Left forelimb (tissue), 1 donor: ENCODE results near the gene BTBD9.
"Not testable (repeated sequence)": the region's sequence is repeated elsewhere in the genome, so short reads cannot be mapped to it uniquely, and the experiment has no call there.

ENCODE experiments used
- DNase-seq: peaks from one replicate; pipeline ENCODE4 v3.0.0-alpha.2; 2018; ENCODE audit warnings: low spot score

BTBD9 gene

DNA sequence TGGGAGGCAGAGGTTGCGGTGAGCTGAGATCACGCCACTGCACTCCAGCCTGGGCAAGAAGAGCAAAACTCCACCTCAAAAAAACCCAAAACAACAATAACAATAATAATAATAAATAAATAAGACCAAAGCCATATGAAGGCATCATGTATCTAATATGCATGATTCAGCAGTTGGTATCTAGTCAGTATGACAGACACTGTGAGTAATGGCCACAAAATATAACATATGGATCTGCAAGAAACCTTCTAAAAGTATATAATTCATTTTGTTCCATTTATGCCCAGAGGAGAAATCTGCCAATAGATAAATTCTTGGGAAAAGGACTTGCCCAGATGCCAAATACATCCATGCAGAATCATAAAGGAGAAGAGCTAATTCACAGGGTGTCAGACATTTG, 252.3 kb downstream of the BTBD9 start:
- DNase-seq = no peak

DNA sequence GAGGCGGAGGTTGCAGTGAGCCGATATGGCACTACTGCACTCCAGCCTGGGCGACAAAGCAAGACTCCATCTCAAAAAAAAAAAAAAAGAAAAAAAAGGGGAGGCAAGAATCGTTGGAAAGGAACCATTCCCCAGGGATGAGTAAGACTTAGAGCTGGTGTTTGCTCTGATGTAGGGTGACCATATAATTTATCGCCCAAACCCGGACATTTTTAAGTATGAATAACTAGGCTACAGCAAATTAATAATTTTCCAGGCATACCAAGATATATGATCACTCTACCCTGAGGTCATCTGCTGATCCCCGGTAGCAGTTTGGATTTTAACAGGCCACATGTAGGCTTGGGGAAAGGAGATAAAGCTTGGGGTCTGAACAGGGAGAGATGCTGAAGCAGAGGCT, 260.9 kb downstream of the BTBD9 start:
- no peak for DNase-seq

DNA sequence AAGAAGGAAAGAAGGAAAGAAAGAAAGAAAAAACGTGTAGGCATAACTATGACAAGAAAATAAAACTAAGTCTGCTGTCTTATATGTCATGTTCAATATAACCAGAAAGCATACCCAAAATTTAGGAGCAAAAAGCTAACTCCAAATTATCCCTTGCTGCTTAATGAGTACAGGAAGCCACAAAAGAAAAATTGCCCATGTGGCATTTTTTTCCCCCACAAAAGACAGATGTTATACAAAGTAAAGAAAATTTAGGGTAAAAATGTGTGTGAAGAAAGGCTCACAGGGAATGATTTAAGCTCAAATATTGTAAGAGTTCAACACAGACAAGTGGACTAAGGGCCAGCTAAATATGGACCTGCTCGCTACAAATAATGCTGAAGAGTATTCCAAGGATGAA, 263.8 kb downstream of the BTBD9 start:
- DNase-seq = no peak

DNA sequence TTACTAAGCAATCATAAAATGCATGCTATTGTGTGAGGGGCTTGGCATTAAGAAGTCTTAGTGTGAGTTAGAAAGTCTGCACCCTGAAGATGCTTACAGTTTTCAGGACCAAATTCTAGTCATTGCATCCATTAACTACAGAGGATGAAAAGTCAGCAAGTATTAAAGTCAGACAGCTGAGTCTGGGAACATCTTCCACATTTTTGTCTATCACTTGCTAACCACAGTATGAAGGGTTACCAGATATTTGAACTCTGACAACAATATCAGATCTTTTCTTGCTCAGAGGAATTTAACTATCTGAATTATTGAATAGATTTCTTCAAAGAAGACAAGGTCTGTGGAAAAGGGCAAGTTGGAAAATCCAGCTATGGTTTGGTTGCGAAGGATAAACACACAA, 264.4 kb downstream of the BTBD9 start:
- DNase-seq = no peak

DNA sequence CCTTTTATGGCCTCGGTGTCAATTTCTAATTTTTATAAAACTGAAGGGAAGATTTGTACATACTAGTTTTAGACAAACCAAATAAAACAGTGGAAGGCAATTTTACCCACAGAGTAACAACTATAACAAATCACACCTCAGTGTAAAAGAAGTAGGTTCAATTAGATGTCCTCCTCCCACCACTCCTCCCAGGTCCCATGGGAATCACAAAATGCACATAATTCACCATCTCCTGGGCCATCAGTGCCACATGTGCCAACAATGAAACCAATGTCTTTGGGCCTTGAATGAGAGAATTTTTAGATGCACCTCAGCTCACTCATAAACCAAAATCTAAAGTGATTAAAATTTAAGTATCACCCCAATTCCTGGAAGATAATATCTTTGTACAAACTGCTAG, 267.8 kb downstream of the BTBD9 start:
- no peak for DNase-seq

DNA sequence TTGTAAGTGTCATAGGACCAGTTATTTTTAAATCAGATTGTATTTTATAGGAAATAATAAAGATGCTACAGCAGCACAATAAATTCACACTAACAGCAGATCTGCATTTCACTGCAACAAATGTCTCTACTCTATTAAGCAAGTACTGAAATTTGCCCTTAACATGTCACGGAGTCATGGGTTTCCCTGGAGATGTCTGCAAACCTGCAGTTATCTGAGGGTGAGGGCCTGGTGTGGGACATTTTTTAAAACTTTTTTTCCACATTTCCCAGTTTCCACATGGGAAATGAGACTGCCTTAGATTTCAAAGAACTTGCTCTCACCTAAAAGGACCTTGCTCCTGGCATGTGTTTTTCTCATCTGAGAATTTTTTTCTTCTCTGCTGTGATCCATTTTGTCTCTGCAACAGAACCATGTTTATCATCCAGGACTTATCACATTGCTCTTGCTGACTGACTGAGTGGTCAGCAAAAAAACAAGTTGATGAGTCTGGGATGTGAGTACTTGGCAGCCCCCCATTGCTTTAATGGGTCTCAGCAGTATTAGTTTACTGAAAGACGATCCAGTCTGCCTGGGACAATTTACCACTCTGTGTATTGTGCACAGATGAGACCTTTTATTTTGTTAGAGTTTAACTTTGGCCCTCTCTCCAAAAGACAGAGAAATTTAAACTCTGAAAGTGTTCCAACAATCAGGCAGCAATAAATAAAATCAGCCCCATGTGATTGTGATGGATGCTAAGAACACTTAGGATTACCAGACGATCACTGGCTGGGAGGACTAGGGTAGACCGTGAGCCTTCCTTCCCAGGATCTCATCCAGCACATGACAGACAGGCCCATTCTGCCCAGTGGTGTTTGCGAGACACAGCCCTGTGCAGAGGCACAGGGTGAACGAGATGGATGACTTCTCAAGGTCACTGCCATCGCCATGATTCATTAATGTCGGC, 268.8 kb downstream of the BTBD9 start:
- no peak for DNase-seq

DNA sequence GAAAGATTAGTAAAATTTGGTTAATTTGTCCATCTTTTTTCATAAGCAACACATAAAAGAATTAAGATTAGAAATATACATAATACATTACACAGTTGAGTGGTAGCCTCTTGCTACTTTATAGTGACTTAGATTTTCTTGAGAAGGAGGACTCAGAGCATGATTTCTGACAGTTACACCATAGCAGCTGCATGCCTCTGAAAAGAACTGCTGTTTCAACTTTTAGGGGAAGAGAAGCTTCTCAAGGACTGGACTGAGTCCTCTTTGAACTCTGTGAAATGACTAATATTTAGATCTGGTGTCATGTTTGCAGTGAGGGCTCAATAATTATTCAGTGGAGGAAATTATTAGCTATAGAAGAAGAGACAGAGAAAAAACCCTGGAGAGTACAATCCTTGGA, 272.5 kb downstream of the BTBD9 start:
- DNase-seq = no peak

DNA sequence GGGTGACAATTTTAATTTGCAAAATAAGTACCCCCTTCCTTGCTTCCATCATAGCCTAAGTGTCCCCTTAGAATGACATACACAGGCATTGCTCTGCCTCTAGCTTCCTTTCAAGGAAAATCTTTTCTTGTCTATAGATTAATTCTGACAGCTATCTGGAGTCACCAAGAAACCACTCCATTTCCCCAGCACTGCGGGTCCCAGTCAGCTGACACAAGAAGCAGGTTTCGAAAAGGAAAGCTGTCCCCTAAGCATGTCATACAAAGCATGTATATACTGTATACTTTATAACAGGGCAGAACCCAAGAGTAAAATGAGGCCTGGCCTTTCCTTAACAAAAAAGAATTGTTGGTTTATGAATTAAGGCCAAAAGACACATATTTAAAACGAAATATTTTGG, 273.5 kb downstream of the BTBD9 start:
- no peak for DNase-seq

DNA sequence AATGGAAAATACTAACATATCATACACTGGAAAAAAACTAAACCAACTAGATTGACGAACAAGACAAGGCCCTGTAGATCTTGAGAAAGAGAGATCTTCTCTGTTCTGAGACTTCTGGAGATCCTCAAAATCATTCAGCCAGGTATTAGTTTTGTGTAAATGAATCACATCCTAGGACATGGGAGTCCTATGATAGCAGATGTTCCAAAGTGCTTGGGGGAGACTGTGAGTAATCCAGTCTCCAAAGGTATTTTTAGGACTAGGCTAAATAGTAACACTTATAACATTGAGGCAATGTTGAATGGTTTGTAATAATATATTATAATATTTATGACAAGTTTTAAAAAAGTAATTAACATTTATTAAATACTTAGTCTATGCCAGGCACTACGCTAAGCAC, 275.0 kb downstream of the BTBD9 start:
- no peak for DNase-seq

DNA sequence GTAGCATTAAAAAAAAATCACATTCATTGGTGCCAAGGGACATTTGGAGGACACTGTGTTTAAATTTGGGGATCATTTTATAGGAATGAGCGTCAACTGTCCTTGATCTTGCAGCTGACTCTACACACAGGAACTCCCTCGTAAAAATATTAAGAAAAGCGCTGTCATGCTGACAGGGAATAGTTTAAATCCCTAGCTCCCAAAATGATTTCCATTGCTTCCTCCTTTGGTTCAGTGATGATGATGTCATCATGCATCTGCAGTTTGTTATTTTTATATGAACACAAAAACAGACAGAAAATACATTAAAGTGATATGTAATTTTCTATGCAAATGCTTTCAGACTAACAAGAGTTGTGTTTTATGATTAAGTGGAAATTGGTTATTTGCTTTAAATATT, 275.6 kb downstream of the BTBD9 start:
- no peak for DNase-seq

DNA sequence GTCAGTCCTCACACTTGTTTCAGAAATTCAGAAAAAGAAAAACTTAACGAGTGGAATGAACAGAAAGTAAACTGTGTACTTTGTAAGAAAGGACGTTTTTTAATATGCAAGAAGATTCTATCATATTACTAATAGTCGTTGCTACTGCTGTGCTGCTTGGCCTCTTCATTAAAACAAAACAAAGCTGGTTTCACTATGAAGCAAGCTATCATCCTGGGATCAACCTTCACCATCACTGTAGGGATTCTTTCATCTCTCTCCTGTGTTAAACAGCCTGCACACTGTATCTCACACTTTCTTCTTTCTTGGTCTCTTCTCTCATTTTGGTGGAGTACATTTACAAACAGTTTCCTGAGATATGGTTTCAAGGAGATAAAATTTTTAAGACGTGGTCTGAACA, 284.2 kb downstream of the BTBD9 start:
- DNase-seq = no peak

DNA sequence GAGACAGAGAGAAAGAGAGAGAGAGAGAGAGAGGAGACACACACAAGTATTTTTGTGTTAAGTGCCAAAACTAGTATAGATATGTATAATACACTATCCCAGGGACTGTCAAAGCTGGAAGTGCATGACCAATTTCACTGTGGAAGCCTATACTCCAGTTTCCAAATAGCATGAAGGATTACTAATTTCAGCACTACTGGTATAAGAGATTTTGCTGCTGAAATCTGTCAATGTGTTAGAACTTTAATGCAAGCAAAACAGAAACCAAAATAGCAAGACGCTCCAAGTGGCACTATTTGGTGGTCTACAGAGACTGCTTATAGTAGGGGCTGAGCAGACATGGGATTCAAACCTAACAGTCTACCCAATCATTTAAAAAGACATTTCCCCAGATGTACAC, 284.8 kb downstream of the BTBD9 start:
- no peak for DNase-seq

DNA sequence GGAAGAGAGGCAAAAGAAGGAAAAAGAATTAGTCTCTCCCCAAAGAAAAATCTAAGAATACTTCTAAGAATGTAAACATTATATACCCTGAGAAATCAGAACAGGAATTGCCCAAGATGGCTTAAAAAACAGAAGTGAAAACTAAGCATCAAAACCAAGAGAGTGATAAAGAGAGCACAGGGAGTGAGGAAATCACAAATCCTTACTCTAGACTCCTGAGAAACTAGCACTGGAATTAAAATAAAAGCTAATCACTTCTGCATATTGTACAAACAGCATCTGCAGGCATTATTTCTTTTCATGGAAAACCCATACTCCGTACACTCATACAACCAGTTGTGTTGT, 285.7 kb downstream of the BTBD9 start:
- DNase-seq = no peak

DNA sequence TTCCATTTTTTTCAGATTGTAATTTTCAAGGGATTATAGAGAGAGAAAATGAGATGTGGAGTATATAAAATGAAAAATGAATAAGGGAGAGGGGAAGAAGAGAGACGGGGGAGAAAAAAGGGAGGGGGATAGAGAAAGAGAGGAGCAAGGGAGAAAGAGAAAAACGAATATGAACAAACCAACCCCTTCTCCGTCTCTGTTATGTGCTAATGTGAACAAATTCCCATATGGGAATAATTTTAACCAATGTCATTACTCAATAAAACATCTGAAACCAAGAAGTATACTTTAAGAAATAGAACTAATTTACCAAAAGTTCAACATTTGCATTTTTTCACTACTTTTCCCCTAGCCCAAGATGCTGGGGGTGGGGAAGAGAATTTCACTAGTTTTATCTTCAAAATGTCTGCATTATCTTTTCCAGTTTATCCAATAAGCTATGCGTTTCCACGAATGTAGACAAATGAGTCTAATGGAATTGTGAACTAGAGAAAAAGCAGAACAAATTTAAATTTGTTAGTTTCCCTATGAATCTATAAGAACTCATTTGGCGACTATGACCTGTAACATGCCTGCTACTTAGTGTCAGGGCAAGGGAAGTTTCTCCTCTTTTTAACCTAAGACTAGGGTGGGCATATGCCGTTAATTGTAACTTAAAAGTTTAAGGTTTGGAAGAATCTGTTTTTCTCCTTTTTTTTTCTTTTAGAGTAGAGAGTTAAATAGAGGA, 286.3 kb downstream of the BTBD9 start:
- no peak for DNase-seq

DNA sequence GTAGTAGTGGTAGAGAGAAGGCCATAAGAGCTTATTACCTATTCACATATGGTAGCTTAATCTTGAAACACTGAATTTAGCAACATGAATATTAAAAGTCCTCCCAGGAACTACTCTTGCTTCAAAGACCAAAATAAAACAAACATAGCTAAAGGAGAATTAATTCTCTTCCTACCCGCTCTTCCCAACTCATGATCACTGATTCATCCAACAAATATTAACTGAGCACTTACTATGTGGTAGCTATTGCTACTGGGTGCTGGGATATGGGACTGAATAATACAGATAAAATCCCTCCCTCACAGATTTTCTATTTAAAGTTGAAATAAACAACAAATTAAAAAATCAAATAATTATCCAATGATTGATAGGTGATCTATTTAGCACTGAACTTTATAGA, 287.1 kb downstream of the BTBD9 start:
- DNase-seq = no peak

DNA sequence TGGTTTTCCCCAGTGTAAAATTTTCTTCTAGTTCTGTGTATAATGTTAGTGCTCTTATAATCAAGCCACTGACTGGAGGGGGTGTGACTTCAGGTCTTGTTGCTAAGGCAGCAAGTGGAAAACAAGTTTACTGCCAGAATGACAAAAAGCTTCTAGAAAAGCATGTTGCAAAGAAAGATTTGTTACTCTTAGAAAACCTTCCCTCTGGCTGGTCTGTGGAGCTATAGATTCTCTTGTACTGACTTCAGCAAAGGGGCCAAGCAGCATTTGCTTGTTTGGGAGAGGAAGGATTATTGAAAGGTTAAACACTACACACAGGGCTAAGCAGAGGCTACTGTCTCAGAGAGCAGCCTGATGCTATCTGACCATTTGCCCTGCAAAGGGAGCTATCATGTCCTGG, 288.8 kb downstream of the BTBD9 start:
- no peak for DNase-seq

DNA sequence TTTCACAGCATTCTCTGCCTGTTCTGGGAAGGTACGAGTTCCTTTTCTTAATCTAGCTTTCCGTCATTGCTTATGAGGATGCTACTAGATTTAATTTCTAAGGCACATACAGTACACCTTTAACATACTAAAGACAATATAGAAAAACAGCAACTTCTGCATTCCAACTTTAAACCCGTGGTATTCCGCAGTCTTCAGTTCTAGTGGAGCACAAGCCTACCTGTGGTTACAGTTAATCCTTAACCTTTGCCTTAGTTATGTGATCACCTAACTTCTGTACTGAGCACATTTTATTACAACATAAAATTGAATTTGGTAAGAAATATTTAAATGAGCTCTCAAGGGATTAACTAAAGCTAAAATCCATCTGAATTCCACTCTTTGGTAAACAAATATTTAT, 289.5 kb downstream of the BTBD9 start:
- no peak for DNase-seq

DNA sequence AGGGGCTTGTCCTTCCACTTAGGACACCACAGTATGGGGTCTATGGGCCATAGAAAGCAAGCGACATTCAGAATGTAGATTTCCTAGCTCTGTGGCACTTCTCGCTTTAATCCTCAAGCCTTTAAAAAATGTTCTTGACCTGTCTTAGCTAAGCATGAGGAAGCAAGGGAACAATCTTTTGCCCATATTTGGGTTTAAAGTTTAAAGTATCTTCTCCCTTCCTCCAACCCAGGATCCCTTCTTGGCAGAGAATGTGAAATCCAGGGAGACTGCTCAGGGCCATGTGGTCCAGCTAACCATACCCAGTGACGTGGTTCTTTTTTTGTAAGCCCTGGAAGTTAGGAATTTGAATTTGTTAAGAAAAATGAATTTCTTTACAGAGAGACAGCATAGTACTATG, 289.9 kb downstream of the BTBD9 start:
- no peak for DNase-seq

DNA sequence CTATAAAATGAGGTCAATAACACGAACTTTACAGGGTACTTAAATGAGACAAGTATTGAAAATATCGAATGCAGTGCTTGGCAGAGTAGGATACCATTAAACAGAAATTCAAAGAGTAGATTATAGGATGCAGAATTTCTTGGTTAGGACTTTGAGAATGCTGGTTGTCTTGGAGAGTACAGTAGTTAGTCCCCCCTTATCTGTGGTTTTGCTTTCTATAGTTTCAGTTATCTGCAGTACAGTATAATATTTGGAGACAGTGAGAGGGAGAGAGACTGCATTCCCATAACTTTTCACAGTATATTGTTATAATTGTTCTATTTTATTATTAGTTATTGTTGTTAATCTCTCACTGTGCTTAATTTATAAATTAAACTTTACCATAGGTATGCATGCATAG, 290.5 kb downstream of the BTBD9 start:
- no peak for DNase-seq

DNA sequence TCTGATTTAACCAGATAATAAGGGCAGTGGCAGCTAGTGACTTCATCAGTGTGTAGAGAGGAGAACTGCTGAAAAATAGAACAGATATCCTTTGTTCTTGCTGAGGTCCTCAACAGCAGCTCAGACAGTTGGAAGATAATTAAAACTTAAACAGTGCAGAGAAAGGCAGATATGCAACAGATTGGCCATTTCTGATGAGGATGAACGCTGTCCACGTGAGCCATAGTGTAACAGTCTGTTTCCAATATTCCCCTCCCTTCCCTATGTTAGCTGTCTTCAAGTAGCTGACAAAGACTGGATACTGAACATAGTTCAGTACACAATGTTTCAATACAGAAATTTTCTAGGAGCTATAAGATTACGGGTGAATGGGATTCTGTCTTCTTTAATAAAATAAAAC, 291.4 kb downstream of the BTBD9 start:
- DNase-seq = no peak

DNA sequence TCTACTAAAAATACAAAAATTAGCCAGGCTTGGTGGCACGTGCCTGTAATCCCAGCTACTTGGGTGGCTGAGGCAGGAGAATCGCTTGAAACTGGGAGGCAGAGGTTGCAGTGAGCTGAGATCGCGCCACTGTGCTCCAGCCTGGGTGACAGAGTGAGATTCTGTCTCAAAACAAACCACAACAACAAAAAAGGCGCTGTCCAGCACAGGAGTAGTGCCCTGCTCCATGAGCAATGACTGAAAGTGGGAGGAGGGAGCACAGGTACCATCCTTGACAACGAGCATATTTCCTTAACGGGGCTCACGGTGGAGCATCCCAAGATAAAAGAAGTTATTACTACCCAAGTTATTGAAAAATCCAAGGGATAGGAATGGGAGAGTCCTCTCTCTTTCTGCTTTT, 291.9 kb downstream of the BTBD9 start:
- not testable (repeated sequence) for DNase-seq

DNA sequence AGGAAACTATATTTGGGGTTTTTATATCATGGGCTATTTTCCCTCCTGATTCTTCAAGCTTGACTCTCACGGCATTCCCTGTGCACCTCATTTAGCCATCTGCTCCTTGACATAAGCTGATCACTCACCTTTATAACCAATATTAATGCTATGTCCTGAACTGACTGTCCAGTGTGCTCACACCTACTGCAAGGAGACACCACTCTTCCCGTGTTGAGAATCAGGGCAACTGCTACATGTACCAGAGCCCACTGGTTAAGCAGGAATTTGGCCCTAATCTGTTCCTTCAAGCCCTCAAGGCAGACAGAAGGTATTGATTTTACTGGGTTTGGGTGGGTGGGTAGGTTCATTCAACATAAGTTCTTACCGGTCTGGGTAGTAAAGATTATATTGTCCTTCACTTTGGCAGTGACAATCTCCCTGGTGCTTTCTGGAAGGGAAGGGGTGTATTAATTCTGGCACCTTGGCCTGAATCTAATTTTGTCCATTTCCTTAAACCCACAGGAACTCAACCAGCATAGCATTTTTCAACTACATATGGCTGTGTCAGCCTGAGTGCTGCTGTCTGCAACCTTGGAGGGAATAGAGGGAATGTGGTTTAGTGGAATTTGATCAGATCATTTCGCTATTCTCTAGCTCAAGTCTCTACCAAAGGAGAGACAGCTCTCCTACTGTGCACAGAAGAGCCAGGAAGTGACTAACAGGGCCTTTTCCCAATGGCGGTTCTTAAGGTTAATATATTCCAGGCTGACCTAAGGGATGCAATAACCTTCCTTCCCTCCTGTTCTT, 293.2 kb downstream of the BTBD9 start:
- no peak for DNase-seq

DNA sequence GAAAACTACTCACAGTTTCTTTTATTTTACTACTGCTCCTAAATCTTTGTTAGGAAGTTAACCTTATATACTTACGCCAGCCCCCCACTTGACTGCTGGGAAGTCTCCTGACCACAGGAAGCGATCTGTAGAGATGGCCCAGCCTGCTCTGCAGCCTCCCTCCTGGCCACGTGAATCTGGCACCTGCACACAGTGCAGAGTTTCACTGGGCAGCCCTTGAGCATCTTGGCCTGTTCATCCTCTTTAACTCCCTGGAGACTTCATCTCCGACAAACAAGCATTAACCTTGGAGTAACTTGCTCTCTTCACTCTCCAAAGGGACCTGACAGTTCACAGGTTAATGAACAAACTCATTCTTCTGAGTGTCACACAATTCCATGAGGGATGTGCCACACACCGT, 294.1 kb downstream of the BTBD9 start:
- no peak for DNase-seq
